ENCODE data around the gene CDC42BPG.
A peak's percentile ranks its signal among the peaks of the same experiment; 100 is the strongest.
"Not testable (repeated sequence)": the region's sequence is repeated elsewhere in the genome, so short reads cannot be mapped to it uniquely, and the experiment has no call there.

The CDC42BPG gene

DNA sequence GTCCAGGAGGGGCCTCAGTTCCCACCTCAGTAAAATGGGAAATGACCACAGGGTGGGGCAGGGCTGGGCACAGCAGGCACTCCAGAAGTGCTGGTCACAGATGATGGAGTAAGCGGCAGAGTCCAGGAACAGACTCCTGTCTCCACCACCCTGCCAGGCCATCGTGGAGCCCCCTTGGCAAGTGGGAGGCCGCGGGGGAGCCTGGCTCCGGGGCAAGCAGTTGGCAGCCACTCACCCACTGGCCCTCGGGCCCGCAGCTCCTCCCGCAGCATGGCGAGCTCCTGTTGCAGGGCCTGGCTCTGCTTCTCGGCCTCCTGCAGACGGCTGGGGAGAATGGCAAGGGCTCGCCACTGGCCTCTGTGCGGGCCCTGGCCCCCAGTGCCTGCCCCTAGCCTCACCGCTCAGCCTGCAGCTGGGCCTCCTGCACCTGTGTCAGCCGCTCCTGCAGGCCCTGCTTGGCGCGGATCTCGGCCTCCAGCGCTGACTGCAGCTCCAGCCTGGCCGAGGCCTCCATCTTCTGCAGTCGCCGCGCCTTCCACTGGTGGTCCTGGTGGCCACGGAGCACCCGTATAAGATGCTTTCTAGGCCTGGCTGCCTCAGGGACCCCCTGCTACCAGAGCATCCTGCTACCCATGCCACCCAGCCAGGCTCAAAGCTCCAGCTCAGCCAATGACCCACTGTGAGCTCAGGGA lies 10.3 kb downstream of the CDC42BPG start:
- no peak for DNase-seq

DNA sequence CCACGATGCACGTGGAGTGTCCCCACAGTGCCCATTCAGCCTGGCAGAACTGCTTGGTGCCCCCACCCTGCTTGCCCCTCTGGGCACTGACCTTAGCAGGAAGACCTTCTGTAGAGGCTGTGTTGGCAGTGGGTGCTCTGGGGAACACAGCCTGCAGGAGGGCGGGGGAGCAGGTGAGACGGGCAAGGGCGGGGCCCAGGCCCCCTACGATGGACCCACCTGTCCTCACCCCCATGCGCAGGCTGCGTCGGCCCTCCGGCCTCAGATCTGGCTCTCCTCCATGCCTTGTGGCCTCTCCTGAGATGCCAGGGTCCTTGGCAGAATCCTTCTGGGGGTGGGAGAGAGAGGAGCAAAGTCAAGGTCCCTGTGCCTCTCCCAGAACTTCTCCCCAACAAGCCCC lies 10.9 kb downstream of the CDC42BPG start:
- no peak for DNase-seq

DNA sequence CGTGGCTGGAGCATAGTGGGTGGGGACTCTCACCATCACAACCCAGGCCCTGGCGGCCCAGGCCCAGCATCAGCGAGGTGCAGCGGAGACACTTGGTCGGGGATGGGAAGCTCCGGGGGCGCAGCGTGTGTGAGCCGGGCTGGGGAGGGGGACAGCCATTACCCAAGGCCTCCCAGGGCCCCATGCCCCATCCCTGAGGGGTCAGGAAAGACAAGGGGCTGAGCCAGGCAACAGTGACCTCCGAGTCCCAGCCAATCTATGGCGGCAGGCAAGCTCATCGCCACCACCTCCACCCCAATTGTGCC lies 11.3 kb downstream of the CDC42BPG start:
- no peak for DNase-seq

DNA sequence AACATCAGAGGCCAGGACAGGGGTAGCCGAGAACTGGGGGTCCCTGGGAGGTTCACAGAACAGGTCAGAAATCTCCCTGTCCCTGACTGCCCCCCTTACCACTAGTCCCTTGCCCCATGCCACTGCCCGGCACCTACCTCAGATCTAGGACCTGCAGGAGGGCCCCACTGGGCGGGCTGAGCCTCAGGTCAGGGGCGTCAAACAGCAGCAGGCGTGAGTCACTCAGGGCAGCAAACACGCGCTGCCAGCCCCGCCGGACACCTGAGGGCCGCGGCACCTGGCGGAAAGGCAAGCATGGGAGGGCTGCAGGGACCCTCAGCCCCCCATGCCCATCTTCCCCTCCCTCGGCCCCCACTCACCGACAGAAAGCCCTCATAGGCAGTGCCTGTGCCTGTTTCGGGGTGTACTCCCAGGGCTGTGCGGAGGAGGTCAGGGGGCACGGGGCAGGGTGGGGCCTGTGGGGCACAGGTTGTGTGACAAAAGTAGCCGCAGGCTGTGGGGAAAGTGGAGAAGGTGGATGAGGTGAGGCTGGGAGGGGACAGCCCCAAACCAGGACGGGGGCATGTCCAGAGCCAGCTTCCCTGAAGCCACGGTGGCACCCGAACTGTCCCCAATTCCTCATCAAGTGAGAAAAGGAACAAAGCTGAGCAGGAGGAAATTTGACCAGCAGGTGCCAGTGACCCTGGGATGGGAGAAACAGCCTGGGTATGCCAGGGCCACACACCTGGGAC lies 11.8 kb downstream of the CDC42BPG start:
- DNase-seq, result no peak

- DNase-seq, result no peak
Measured at GRCh38 chr11:64831411-64831891, 13.0 kb downstream of the CDC42BPG start.

- no peak for DNase-seq
Measured at GRCh38 chr11:64829536-64830251, 14.8 kb downstream of the CDC42BPG start.

DNA sequence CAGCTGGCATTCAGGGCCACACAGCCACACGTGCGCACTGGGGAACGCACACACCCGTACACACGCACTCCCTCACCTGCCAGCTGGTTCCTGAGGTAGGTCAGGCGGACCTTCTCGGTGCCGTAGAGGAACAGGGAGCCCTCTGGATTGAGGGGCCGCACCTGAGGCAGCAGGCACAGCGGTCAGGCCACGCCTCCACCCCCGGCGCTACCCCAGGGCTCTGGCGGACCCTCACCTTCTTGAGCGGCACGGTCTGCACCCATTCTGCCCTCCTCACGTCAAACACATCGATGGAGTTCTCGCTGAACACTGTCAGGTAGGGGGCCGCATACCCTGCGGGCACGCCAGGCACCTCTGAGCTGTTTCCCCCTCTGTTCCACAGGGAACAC lies 17.0 kb downstream of the CDC42BPG start:
- DNase-seq, result no peak

DNA sequence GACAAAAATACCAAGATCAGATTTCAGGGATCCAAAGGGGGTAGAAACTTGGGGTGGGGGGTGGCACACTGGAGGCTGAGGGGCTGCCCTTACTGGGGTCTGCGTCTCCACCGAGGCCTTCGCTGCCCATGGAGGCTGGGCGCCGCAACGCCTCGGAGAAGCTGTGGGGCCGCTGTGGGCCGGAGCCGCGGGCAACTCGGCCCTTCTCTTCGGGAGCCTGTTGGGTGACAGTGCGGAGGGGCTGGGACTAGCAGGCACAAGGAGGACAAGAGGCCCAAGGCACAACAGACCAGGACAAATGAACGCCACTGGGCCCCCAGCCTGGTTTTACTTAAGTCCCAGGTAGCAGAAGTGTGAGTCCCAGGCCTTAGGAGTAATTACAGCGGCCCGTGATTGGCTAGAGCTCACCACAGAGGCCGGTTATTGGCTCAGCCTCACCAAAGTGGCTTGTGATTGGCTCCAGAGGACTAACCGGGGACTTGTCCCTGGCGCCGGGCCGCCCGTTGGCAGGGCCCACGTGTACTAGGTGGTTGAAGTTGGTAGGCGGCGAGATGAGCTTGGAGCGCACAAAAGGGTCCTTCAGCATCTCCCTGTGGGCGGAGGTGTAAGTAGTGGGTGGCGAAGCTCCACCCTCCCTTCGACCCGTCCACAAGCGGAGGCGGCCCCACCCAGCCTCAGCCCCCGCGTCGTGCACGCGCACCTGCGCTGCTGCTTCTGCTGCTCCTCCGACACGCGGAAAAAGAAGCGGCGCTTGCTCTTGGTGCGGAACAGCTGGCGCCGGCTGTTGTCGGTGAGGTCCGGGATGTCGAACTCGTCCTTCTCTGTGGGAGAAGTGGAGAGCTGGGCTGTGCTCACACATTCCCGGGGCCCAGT lies 17.6 kb downstream of the CDC42BPG start:
- no peak for DNase-seq

DNA sequence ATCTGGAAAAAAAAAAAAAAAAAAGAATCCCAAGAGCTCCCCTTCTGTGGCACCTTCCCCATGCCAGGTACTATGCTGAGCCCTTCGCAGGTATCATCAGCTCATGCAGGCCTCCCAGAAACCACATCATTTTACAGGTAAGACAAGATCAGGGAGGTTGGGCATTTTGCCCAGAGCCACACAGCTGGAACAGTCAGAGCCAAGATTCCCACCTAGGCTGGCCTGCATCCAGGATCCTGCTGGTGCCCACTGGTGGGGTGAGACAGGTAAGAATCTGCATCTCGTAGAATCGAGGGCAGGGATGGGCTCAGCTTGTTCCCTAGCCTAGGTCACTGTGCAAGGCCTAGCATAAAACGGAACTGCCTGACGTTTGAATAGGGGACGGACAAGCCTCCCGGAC lies 18.4 kb downstream of the CDC42BPG start:
- no peak for DNase-seq

DNA sequence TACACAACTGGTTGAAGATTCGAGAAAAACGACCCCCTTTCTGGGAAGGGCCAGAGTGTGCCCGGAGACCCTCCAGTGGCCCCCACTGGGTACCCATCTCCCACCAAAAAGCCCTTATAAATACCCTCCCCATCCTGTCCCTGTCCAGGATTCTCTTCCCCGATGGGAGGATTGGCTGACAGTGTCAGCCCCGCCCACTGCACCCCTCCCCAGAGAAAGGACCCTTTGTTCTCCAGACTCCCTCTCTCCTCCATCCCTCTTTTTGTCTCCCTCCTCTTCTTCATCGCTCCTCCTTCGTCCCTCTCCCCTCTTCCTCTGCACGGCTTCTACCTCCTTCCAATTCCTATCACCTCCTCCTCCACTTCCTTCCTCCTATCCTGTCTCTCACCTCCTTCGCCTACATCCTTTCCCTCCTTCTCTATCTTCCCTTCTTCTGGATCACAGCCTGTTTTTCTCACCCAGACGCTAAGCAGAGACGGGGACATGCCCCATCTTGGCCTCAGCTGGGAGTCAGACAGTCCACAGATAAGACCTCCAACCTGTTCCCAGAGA lies 20.8 kb downstream of the CDC42BPG start:
- no peak for DNase-seq

GRCh38 chr11:64817476-64817875 lies 27.0 kb downstream of the CDC42BPG start:
- no peak for DNase-seq

- not testable (repeated sequence) for DNase-seq
Measured at GRCh38 chr11:64815433-64815832, 29.0 kb downstream of the CDC42BPG start.

DNA sequence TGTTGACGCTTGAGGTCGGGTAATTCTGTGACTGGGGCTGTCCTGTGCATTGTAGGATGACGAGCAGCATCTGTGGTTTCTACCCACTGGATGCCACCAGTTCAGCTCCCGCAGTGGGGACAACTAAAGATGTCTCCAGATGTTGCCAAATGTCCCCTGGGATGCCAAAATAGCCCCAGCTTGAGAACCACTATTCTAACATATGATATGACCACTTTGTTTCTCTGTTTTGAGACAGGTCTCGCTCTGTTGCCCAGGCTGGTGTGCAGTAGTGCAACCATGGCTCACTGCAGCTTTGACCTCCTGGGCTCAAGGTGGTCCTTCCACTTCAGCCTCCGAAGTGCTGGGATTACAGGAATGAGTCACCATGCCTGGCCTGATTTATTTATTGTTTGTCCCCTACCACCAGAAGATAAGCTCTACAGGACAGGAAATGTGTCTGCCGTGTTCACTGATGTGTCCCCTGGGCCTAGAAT lies 29.7 kb downstream of the CDC42BPG start:
- DNase-seq, result no peak

DNA sequence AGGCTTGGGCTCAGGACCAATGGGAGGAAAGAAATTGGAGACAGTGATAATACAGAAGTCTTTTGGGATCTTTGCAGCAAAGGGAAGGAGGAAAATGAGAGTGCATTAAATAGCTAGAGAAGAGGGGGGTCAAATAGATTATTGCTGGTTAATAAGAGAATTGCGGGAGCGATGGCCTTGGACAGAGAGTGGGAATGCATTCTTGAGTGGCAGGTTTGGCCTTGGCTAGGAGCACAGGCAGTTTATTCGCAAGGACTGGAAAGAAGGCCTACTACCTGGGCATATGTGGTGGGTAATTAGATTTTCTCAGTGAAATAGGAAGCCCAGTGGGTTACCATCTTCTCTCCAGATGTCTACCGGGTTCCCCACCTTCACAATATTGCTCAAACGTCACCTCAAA lies 30.6 kb downstream of the CDC42BPG start:
- no peak for DNase-seq

GRCh38 chr11:64810891-64811272 lies 33.6 kb downstream of the CDC42BPG start:
- DNase-seq, result no peak

DNA sequence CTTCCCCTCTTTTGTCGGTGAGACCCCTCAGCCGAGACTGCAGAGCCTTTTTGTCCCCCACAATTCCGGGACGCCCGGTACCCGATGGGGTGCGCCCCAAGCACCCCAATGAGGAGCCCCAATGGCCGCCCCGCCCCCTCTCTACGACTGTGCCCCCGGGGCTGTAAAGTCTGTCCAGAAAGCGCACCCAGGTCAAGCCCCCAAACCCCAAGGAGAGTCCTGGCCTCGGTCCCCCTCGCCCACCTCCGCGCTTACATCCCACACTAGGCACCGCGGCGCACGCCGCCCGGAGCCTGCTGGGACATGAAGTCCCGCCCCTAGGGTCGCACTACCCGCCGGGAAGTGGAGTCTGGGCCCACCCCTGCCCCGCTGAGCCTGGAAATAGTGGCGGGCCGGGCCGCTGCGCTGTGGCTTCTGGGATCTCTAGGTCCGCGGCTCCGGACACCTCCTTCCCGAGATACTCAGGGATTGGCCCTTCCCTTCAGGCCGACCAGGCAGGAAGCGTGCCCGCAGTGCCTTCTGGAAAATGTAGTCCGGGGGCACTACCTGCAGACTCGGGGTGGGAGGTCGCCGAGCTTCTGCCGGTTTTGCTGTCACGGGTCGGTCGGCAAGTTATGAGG lies 34.1 kb downstream of the CDC42BPG start, which contains the start of gene MEN1:
MEN1 (minus strand) TSS at position 281 of the 620 bp plus-strand sequence. CDS start 442 bp downstream, outside the sequence.
- DNase-seq, result peak; percentile 96

DNA sequence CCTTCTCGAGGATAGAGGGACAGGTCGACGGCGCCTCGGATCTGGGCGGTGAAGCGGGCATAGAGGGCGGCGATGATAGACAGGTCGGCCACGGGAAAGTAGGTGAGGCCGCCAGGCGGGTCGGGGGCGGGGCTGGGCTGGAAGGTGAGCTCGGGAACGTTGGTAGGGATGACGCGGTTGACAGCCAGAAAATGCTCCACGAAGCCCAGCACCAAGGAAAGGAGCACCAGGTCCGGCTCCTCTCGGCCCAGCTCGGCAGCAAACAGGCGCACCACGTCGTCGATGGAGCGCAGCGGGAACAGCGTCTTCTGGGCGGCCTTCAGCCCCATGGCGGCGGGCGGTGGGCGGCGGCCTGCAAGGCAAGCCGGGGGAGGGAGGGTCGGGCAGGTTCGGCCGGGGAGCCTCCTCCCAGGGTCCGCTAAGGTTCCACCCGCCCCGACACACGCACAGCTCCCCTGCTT lies 34.6 kb downstream of the CDC42BPG start:
- no peak for DNase-seq

DNA sequence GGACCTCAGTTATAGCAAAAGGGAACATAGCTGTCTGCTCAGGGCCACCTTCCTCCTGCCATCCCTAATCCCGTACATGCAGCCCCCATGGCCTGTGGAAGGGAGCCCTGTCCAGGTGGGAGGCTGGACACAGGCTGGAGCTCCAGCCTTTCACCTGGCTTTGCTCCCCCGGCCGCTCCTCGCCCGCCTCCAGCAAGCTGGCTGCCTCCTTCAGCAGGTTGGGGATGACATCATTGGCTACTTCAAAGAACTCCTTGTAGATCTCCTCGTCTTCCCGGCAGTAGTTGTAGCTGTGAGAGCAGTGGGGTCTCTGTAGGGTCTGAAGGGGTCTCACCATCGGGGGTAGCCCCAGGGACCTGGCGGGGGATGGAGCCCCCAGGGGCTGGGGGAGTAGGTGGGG lies 39.0 kb downstream of the CDC42BPG start:
- DNase-seq, result no peak

- DNase-seq, result peak; percentile 15
Measured at GRCh38 chr11:64804346-64805210, 39.9 kb downstream of the CDC42BPG start.

DNA sequence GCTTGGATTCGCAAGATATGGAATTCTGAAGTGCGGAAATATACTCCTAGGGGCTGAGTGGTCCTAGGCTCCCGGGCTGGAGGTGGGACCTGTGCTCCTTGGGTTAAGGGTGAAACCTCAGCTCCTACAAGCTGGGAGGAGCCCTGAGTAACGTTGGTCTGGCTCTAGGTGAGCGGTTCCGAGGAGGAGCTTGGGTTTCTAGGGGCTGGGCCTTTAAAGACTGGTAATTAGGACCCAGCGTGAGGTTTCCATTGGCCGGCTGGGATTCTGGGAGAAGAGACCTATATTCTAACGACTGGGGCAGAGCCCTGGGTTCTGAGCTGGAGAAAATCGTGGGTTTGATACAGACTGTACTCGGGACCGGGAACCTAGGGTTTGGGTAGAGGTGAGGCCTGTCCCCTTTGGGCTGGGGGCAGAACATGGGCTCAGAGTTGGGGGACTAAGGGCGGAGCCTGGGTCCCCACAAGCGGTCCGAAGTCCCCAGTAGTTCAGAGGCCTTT lies 40.6 kb downstream of the CDC42BPG start:
- no peak for DNase-seq
